ENCODE data around the gene APBA1. TPM values are rescaled to one million over a fixed set of nuclear protein-coding genes. Genes with fewer than 3 reads are reported as not detected.

The APBA1 gene
- total and polyA plus RNA-seq, 2 of the 8 experiments (the other 6 are each of a cell fraction or from before 2014, with no cell fraction given) = 0.36 to 0.60 TPM

DNA sequence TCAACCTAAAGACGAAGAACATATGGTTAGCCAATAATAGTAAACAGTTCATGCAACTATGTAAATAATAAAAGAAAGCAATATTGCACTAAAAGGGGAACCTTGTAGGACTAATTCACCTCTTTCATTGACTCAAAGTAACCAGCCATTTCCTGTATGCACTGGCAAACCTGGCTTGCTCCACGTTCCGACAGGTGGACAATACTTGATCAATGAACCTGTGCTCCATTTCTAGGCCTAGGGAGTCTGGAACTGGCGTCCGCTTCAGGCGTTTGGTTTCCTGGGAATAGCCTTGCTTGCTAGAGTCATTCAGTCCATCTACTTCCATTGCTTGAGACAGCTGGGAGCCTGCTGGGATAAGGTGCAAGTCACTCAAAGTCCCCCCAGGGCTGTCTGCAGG is 46.0 kb upstream of the APBA1 start:
- H3K79me1 ChIP-seq (ENCODE audit: low read depth, low read length) = no peaks in the 10 kb centered on the region
- H2AK5ac ChIP-seq (ENCODE audit: low read depth, low read length) = no peak overlapping the region
- ChIA-PET POLR2A (ENCODE audit: partially characterized antibody) (interaction anchor here (0.9 kb wide), 1 partner anchor 29 kb away, joined by 3 read pairs; no protein-coding TSS in a partner anchor), CTCF (ENCODE audit: partially characterized antibody) (interaction anchor here (0.8 kb wide), 1 partner anchor 10 kb away, joined by 4 read pairs; no protein-coding TSS in a partner anchor)
- H3K4me2 ChIP-seq (ENCODE audit: insufficient read depth in 1 of 2, low read depth in 2 of 2, low read length in 2 of 2) = no peak overlapping the region
- no peak overlapping the region for H3K27ac ChIP-seq (ENCODE audit: low read depth, low read length)
- H2BK120ac ChIP-seq (replicated peaks; ENCODE audit: low read depth, low read length) = no peak overlapping the region
- H3K23me2 ChIP-seq (ENCODE audit: low read depth, low read length) = no peaks in the 10 kb centered on the region
- no peaks in the 10 kb centered on the region for H3K79me2 ChIP-seq (ENCODE audit: control insufficient read depth in 1 of 2, insufficient read depth in 2 of 2, low read length in 2 of 2)
- H3K23ac ChIP-seq (ENCODE audit: insufficient read length) = no peak overlapping the region
- FAIRE-seq = no peak
- H3K56ac ChIP-seq (replicated peaks; ENCODE audit: insufficient read length, low read depth, low read length) = no peak overlapping the region
- H3K4me3 ChIP-seq (ENCODE audit: extremely low read depth in 1 of 4, insufficient read depth in 2 of 4, low read depth in 3 of 4, low read length in 4 of 4) = no peak overlapping the region
- DNase-seq (ENCODE audit: low read depth in 1 of 2, low spot score in 2 of 2) = no peak
- no peak overlapping the region for H4K91ac ChIP-seq (replicated peaks; ENCODE audit: insufficient read length, low read length)
- WGBS, 2 experiments (ENCODE audit: extremely low coverage in 1 of 2, insufficient coverage in 1 of 2, insufficient read length in 1 of 2, insufficient replicate concordance in 2 of 2, low coverage in 1 of 2, low lambda C conversion rate in 2 of 2, missing lambda C conversion rate in 1 of 2) = 91% methylated on average over 6 of the region's 6 CpGs; no CpG with 5 or more reads in 1 of the 2 experiments
- no peak overlapping the region for H3K4ac ChIP-seq (replicated peaks; ENCODE audit: insufficient read length, low read depth, low read length)
- no peaks in the 10 kb centered on the region for H3K9me3 ChIP-seq (ENCODE audit: insufficient read depth in 2 of 2, low read depth in 1 of 2, low read length in 1 of 2)
- H4K20me1 ChIP-seq (replicated peaks in 1 of 2; ENCODE audit: control insufficient read depth in 1 of 2, insufficient read depth in 2 of 2, low read length in 2 of 2) = no peaks in the 10 kb centered on the region
- no peaks in the 10 kb centered on the region for H3K27me3 ChIP-seq (replicated peaks in 1 of 4; ENCODE audit: control insufficient read depth in 3 of 4, extremely low read depth in 1 of 4, insufficient read depth in 3 of 4, low read length in 3 of 4)
- no peak overlapping the region for H2AFZ ChIP-seq (ENCODE audit: low read length)
- H3K9ac ChIP-seq (replicated peaks in 1 of 4; ENCODE audit: extremely low read depth in 1 of 4, low read depth in 3 of 4, low read length in 3 of 4) = no peak overlapping the region
- H2BK12ac ChIP-seq (ENCODE audit: low read depth, low read length) = no peak overlapping the region
- no peak overlapping the region for H2BK20ac ChIP-seq (ENCODE audit: low read length)
- no peak overlapping the region for H2BK15ac ChIP-seq (ENCODE audit: low read length)
- no peak overlapping the region for H3K18ac ChIP-seq (ENCODE audit: extremely low read depth, low read length)
- no peak overlapping the region for H2BK5ac ChIP-seq (ENCODE audit: low read depth, low read length)
- H3K14ac ChIP-seq (ENCODE audit: insufficient read length) = no peak overlapping the region
- H4K8ac ChIP-seq (ENCODE audit: extremely low read depth, insufficient read depth, low read length) = no peak overlapping the region
- H3K36me3 ChIP-seq (ENCODE audit: control insufficient read depth in 2 of 4, insufficient read depth in 4 of 4, low read length in 3 of 4) = peaks cover 8 to 85% (median 28%) of the 10 kb centered on the region in 4 experiments; a peak in 7 of 8 replicates
- H4K5ac ChIP-seq (ENCODE audit: insufficient read length, low read depth, low read length) = no peak overlapping the region
- no peaks in the 10 kb centered on the region for H3K4me1 ChIP-seq (replicated peaks in 1 of 4; ENCODE audit: control insufficient read depth in 3 of 4, insufficient read depth in 4 of 4, low read length in 3 of 4)
- no peak for TF ChIP-seq KDM5A (IDR thresholded peaks at IDR 0.05; ENCODE audit: low read length)
- TF ChIP-seq TAF7 (optimal IDR thresholded peaks at IDR 0.05; ENCODE audit: borderline replicate concordance, low read depth, low read length) = no peak
- TF ChIP-seq SIN3A (conservative IDR thresholded peaks at IDR 0.05 in 1 of 2, IDR thresholded peaks at IDR 0.05 in 1 of 2; ENCODE audit: low read depth in 1 of 2, low read length in 2 of 2) = no peak
- no peak for TF ChIP-seq RAD21 (IDR thresholded peaks at IDR 0.05 in 1 of 2, conservative IDR thresholded peaks at IDR 0.05 in 1 of 2; ENCODE audit: low read depth in 2 of 2, low read length in 2 of 2)
- no peak for TF ChIP-seq ZNF274 (IDR thresholded peaks at IDR 0.05; ENCODE audit: borderline replicate concordance, extremely low read depth, low read length)
- no peak for TF ChIP-seq GTF2F1 (IDR thresholded peaks at IDR 0.05; ENCODE audit: borderline replicate concordance, low read depth, low read length)
- TF ChIP-seq ATF3 (IDR thresholded peaks at IDR 0.05; ENCODE audit: insufficient read depth, low read depth, low read length) = no peak
- TF ChIP-seq NRF1 (IDR thresholded peaks at IDR 0.05; ENCODE audit: low read depth, low read length) = no peak
- TF ChIP-seq YY1 (IDR thresholded peaks at IDR 0.05; ENCODE audit: low read depth, low read length) = no peak
- no peak for TF ChIP-seq SP1 (IDR thresholded peaks at IDR 0.05; ENCODE audit: low read depth, low read length)
- no peak for TF ChIP-seq TBP (IDR thresholded peaks at IDR 0.05; ENCODE audit: low read depth, low read length)
- no peak for TF ChIP-seq FOSL1 (IDR thresholded peaks at IDR 0.05; ENCODE audit: insufficient read depth, low read depth, low read length)
- TF ChIP-seq HDAC2 (IDR thresholded peaks at IDR 0.05; ENCODE audit: borderline replicate concordance in 1 of 2, low read depth in 2 of 2, low read length in 2 of 2) = no peak

Data from H1 (cell line).